Panc1 (cell line): ENCODE data around the gene CCDC47.

ENCODE experiments used
- POLR2AphosphoS5 ChIP-seq: IDR thresholded peaks from 2 replicates; pipeline ENCODE4 v1.6.1; 2012; ENCODE audit warnings: mild to moderate bottlenecking, low read depth, low read length, moderate library complexity
- TCF7L2 ChIP-seq: IDR thresholded peaks from 2 replicates; pipeline ENCODE4 v1.6.1; 2011; ENCODE audit warnings: mild to moderate bottlenecking, low read depth, low read length, inconsistent platforms
- TF ChIP-seq, protein P1 (sequence below): fragments of 450-650 bp; IDR thresholded peaks from 2 replicates; pipeline ENCODE4 v1.5.1; 2017; ENCODE audit warnings: mild to moderate bottlenecking
- TF ChIP-seq, protein P2 (sequence below), 2 experiments: IDR thresholded peaks; 2 replicates each; pipeline ENCODE4 v1.6.1; 2011 to 2012; ENCODE audit warnings: low read depth in 2 of 2, control low read depth in 1 of 2, low read length in 1 of 2, mild to moderate bottlenecking in 1 of 2, moderate library complexity in 1 of 2; ENCODE audit not compliant: insufficient read depth in 1 of 2

DNA sequence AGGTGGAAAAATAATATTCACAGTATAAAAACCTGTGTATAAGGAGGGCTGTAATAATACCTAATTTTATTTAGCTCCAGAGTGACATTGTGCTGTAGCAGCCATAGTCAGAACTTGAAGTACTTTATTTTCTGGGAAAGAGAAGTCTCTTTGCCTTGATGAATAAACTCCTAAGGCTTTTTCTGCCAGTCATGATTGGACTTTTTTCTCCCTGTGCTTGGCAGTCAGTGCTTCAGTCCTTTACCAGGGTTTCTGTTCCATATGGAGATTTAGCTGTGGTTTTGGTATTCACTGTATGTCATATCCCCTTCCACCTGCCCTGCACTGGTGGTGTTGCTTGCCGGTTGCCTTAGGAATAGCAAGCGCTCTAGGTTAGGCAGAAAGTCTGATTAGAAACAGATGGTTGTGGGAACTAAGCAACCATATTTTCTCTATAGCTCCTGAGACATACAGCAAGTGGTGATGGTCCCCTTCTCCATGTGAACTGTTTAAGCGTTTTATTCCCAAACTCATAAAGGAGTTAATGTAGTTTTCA, 25.2 kb upstream of the CCDC47 start:
- TF ChIP-seq, protein P1, sequence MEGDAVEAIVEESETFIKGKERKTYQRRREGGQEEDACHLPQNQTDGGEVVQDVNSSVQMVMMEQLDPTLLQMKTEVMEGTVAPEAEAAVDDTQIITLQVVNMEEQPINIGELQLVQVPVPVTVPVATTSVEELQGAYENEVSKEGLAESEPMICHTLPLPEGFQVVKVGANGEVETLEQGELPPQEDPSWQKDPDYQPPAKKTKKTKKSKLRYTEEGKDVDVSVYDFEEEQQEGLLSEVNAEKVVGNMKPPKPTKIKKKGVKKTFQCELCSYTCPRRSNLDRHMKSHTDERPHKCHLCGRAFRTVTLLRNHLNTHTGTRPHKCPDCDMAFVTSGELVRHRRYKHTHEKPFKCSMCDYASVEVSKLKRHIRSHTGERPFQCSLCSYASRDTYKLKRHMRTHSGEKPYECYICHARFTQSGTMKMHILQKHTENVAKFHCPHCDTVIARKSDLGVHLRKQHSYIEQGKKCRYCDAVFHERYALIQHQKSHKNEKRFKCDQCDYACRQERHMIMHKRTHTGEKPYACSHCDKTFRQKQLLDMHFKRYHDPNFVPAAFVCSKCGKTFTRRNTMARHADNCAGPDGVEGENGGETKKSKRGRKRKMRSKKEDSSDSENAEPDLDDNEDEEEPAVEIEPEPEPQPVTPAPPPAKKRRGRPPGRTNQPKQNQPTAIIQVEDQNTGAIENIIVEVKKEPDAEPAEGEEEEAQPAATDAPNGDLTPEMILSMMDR: no peak
- TF ChIP-seq POLR2AphosphoS5 (no peak), TCF7L2 (no peak)
- TF ChIP-seq, protein P2, sequence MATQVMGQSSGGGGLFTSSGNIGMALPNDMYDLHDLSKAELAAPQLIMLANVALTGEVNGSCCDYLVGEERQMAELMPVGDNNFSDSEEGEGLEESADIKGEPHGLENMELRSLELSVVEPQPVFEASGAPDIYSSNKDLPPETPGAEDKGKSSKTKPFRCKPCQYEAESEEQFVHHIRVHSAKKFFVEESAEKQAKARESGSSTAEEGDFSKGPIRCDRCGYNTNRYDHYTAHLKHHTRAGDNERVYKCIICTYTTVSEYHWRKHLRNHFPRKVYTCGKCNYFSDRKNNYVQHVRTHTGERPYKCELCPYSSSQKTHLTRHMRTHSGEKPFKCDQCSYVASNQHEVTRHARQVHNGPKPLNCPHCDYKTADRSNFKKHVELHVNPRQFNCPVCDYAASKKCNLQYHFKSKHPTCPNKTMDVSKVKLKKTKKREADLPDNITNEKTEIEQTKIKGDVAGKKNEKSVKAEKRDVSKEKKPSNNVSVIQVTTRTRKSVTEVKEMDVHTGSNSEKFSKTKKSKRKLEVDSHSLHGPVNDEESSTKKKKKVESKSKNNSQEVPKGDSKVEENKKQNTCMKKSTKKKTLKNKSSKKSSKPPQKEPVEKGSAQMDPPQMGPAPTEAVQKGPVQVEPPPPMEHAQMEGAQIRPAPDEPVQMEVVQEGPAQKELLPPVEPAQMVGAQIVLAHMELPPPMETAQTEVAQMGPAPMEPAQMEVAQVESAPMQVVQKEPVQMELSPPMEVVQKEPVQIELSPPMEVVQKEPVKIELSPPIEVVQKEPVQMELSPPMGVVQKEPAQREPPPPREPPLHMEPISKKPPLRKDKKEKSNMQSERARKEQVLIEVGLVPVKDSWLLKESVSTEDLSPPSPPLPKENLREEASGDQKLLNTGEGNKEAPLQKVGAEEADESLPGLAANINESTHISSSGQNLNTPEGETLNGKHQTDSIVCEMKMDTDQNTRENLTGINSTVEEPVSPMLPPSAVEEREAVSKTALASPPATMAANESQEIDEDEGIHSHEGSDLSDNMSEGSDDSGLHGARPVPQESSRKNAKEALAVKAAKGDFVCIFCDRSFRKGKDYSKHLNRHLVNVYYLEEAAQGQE (IDR thresholded peaks at IDR 0.05; ENCODE audit: insufficient read depth in 1 of 2, low read depth in 2 of 2, low read length in 1 of 2): no peak
